Smooth muscle cell (in vitro differentiated cells): ENCODE measurements around the gene SH3RF3. TPM values are rescaled to one million over a fixed set of nuclear protein-coding genes. Genes with fewer than 3 reads are reported as not detected.

Experiments used
- DNase-seq: peaks from one replicate; lab custom pipeline; 2025; ENCODE audit not compliant: unreplicated experiment; lab: John Stamatoyannopoulos, UW
- H2AFZ ChIP-seq: fragments of 200-600 bp; sonication (generic); 2 replicates; pipeline ENCODE4 v1.6.0; 2016; ENCODE audit warnings: antibody characterized with exemption, low read depth, mild to moderate bottlenecking
- H3F3A ChIP-seq: fragments of 200-600 bp; sonication (generic); 2 replicates; pipeline ENCODE4 v1.6.0; 2017; ENCODE audit warnings: antibody characterized with exemption, low read depth
- H3K27ac ChIP-seq: fragments of 200-600 bp; sonication (generic); 2 replicates; pipeline ENCODE4 v1.5.1; 2016; ENCODE audit warnings: low read depth, mild to moderate bottlenecking
- H3K27me3 ChIP-seq: fragments of 200-600 bp; sonication (generic); 2 replicates; pipeline ENCODE4 v1.6.1; 2016; ENCODE audit warnings: low read depth, mild to moderate bottlenecking
- H3K36me3 ChIP-seq: fragments of 200-600 bp; sonication (generic); 2 replicates; pipeline ENCODE4 v1.5.1; 2016; ENCODE audit warnings: low read depth
- H3K4me1 ChIP-seq: fragments of 200-600 bp; sonication (generic); 2 replicates; pipeline ENCODE4 v1.5.1; 2016; ENCODE audit warnings: low read depth
- H3K4me2 ChIP-seq: fragments of 200-600 bp; sonication (generic); 2 replicates; pipeline ENCODE4 v1.6.0; 2016; ENCODE audit warnings: mild to moderate bottlenecking
- H3K4me3 ChIP-seq: fragments of 200-600 bp; sonication (generic); 2 replicates; pipeline ENCODE4 v1.5.1; 2016; ENCODE audit warnings: mild to moderate bottlenecking
- H3K79me2 ChIP-seq: fragments of 200-600 bp; sonication (generic); 2 replicates; pipeline ENCODE4 v1.6.0; 2016; ENCODE audit warnings: low read depth, mild to moderate bottlenecking
- H3K9ac ChIP-seq: fragments of 200-600 bp; sonication (generic); 2 replicates; pipeline ENCODE4 v1.6.0; 2016; ENCODE audit warnings: low read depth
- H3K9me3 ChIP-seq: fragments of 200-600 bp; sonication (generic); replicated peaks from 2 replicates; pipeline ENCODE4 v1.5.1; 2016; ENCODE audit warnings: low read depth
- H4K20me1 ChIP-seq: fragments of 200-600 bp; sonication (generic); 2 replicates; pipeline ENCODE4 v1.6.0; 2016; ENCODE audit warnings: low read depth
- CTCF ChIP-seq: fragments of 200-600 bp; sonication (generic); IDR thresholded peaks from 2 replicates; pipeline ENCODE4 v1.5.1; 2017; ENCODE audit warnings: borderline replicate concordance, mild to moderate bottlenecking, antibody characterized with exemption; ENCODE audit not compliant: insufficient read depth, poor library complexity, severe bottlenecking
- WGBS: methylation state at CpG from one replicate; pipeline ENCODE4 v1.1.7; 2016; ENCODE audit warnings: low lambda C conversion rate; 5-methylcytosine and 5-hydroxymethylcytosine counted together
- polyA plus RNA-seq: library from polyadenylated mRNA; unstranded; fragments of >200 nt; fragmentation: Nextera tagmentation; extraction: Ambion mirVana; gene quantifications from 2 replicates; pipeline ENCODE4 v1.2.1, GENCODE V29; 2016
- total RNA-seq: library from RNA; depleted of rRNA; stranded (reverse); fragments of >200 nt; gene quantifications from 2 replicates; pipeline ENCODE4 v1.2.3, GENCODE V29; 2014

The SH3RF3 gene
- total and polyA plus RNA-seq, 2 experiments from 2014 or later = 6.6 to 11.8 TPM

GRCh38 chr2:109451671-109452070, 322.7 kb downstream of the SH3RF3 start:
- Histone ChIP-seq H3K9me3 (no peaks in the 10 kb centered on the region), H3F3A (peaks cover 17% of the 10 kb centered on the region), H3K4me3 (no peak overlapping the region), H3K4me2 (no peak overlapping the region), H4K20me1 (no peaks in the 10 kb centered on the region), H3K27ac (no peak overlapping the region), H3K9ac (no peak overlapping the region), H2AFZ (no peak overlapping the region), H3K36me3 (no peaks in the 10 kb centered on the region), H3K4me1 (peaks cover 5% of the 10 kb centered on the region), H3K27me3 (no peaks in the 10 kb centered on the region), H3K79me2 (no peaks in the 10 kb centered on the region)
- no peak for TF ChIP-seq CTCF
- 73% methylated on average over 6 of the region's 6 CpGs for WGBS
- DNase-seq = no peak

GRCh38 chr2:109452318-109453305, 323.6 kb downstream of the SH3RF3 start:
- Histone ChIP-seq H3K4me1 (peaks cover 2% of the 10 kb centered on the region), H3K9ac (no peak overlapping the region), H4K20me1 (no peaks in the 10 kb centered on the region), H3K36me3 (no peaks in the 10 kb centered on the region), H3K27ac (no peak overlapping the region), H3K27me3 (no peaks in the 10 kb centered on the region), H3F3A (peaks cover 12% of the 10 kb centered on the region), H3K4me2 (no peak overlapping the region), H2AFZ (no peak overlapping the region), H3K9me3 (no peaks in the 10 kb centered on the region), H3K79me2 (no peaks in the 10 kb centered on the region), H3K4me3 (no peak overlapping the region)
- TF ChIP-seq CTCF = no peak
- DNase-seq = no peak
- WGBS = 96% methylated on average over 17 of the region's 17 CpGs

- H3K27ac ChIP-seq = no peak overlapping the region
- H2AFZ ChIP-seq = no peak overlapping the region
- DNase-seq = no peak
- WGBS = 93% methylated on average over 15 of the region's 15 CpGs
- peaks cover 4% of the 10 kb centered on the region for H3F3A ChIP-seq
- H4K20me1 ChIP-seq = no peaks in the 10 kb centered on the region
- no peaks in the 10 kb centered on the region for H3K4me1 ChIP-seq
- no peaks in the 10 kb centered on the region for H3K79me2 ChIP-seq
- H3K36me3 ChIP-seq = no peaks in the 10 kb centered on the region
- no peaks in the 10 kb centered on the region for H3K27me3 ChIP-seq
- no peak for TF ChIP-seq CTCF
- no peak overlapping the region for H3K9ac ChIP-seq
- no peaks in the 10 kb centered on the region for H3K9me3 ChIP-seq
- no peak overlapping the region for H3K4me3 ChIP-seq
- H3K4me2 ChIP-seq = no peak overlapping the region
Observed at GRCh38 chr2:109453371-109453995, 324.5 kb downstream of the SH3RF3 start.
